NCI-H748 (cell line): Measurements from ENCODE around the gene MDM4.

Experiments
- DNase-seq: peaks from one replicate; lab custom pipeline; 2025; ENCODE audit not compliant: unreplicated experiment; lab: John Stamatoyannopoulos, UW

Gene MDM4

DNA sequence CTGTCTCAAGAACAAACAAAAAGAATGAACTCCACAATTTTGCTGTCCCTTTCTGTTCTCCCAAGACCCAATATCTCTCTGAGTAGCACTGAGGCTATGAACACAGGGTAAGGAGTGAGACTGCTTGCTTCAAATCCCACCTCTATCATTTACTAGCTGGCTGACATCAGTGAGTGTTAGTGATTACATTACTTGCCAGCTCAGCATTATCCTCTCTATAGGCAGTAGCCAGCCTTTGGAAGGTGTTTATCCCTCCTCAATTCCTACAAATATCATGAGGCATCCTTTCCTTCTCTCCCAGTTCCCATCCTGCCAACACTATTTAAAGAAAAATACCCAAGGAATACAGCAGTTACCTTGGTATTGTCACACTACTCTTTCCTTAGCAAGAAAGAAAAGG is 24.6 kb upstream of the MDM4 start:
- no peak for DNase-seq

GRCh38 chr1:204493145-204493983 is 22.8 kb upstream of the MDM4 start:
- DNase-seq = peak; percentile 46

DNA sequence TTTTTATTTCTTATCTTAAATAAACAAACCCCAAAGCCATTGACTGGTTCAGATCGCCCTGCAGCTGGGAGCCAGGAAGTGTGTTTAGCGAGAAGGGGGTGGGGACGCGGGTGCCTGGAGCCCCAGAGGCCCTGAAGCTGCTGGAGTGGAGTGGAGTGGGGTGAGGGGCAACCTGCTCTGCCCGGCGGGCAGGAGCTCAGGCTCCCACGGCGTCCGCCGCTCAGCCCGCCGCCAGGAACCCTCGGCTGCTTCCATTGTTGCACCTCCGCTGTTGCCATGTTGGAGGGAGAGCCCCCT is 22.3 kb upstream of the MDM4 start:
- peak; percentile 72 for DNase-seq

- peak; percentile 80 for DNase-seq
These were observed 21.7 kb upstream of the MDM4 start, which contains the start of gene PIK3C2B for GRCh38 chr1:204494281-204495077. Gene PIK3C2B, minus strand, starts transcription at chr1:204494805. Its CDS starts 25,003 bp downstream, at chr1:204469802.

DNA sequence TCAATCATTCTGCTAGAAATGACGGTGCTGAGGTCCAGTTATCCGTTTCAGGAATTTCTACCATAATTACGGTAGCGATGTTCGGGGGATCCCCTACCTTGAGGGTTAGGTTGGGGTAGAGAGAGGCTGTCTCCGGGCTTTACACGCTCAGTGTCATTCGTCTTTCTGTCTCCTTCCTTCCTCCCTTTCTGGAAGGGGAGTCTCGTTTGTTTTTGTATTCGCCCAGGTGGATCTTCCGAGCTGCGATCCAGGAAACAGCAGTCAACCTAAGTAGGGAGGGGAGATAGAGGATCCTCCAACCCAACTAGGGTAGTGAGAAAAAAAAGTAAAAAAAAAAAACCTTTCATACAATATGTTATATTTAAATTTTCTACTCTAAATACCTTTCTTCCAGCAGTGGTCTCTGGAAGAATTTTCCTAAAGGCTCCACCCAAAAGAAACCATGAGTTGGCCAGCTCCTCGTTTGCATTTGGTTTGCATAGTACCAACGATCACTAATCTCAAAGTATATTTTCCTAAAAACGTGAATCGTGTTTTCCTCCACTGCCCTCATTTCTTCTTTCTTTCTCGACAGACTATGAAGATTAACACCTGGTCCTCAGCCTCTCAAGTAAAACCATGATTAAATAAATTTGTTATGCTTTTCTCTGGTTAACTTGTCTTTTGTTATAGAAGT is 21.0 kb upstream of the MDM4 start:
- DNase-seq = peak; percentile 43

DNA sequence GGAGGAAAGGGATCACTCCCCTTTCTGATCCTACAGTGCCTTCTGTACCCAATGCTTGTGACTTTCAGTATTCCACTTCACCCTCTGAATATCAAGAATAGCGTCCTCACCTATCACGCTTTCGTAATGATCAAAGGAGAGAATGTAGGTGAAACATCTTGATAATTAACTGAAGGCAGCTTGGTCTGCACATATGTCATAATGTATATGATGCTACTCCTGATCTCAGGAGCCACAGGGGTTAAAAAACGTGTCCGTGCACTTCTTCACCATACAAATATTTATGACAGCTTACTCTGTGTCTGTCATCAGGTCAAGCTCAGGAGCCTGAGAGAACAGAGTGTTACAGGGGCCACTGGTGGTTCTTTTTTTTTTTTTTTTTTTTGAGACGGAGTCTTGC is 20.4 kb upstream of the MDM4 start:
- DNase-seq = no peak

DNA sequence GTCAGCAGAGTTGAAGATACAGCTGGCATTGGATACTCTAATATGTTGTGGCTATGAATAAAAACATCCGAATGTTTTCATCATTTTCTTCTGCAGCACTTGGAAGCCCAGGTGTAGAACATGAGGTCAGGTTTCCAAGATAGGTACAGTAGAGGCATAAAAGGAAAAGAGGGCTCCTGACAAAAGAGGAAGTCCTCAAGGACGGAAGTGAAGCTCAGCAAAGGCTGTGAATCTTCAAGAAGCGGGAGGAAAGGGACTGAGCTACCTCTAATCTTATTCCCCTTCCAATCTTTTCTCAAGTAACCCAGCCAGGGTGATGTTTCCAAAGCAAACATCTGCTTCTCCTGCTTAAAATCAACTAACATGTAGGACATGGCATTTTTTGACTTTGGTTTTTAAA is 17.2 kb upstream of the MDM4 start:
- no peak for DNase-seq

GRCh38 chr1:204499511-204500468 is 16.4 kb upstream of the MDM4 start:
- DNase-seq = no peak

DNA sequence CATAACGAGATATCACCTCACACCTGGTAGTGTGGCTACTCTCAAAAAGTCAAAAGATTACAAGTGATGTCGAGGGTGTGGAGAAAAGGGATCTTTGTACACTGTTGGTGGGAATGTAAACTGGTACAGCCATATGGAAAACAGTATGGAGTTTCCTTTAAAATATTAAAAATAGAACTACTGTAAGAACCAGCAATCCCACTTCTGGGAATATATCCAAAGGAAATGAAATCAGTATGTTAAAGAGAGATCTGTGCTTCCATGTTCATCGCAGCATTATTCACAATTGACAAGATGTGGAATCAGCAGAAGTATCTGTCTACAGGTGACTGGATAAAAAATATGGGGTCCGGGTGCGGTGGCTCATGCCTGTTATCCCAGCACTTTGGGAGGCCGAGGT is 14.0 kb upstream of the MDM4 start:
- DNase-seq = no peak

- DNase-seq = peak; percentile 54
These were observed 12.9 kb upstream of the MDM4 start for GRCh38 chr1:204503122-204503912.

DNA sequence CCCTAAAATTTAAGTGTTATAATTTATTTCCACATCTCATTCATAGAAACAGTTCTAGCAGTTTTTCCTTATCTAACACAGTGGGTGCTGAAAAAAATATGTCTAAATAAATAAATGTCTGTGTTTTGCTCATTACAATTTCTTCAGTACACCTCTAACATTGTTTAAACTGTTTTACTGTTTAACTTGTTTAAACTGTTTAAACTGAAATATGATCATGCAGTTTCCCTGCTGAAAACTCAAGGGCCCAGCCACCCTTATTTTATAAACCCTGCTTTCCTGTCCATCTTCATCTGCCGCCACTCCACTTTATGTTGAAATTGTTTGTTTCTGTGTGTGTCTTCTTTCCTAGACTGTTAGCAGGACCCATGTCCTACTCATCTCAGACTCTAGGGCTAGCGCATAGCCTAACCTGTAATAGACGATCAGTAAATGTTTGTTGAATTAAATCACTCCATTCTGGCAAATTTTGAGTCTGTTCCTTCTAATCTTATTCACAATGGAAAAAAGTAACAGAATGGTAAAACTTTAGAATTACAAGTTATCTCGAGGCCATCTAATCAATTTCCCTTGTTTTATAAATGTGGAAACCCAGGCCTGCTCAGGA is 12.2 kb upstream of the MDM4 start:
- DNase-seq = no peak

- DNase-seq = no peak
These were observed 10.5 kb upstream of the MDM4 start for GRCh38 chr1:204505674-204506200.

DNA sequence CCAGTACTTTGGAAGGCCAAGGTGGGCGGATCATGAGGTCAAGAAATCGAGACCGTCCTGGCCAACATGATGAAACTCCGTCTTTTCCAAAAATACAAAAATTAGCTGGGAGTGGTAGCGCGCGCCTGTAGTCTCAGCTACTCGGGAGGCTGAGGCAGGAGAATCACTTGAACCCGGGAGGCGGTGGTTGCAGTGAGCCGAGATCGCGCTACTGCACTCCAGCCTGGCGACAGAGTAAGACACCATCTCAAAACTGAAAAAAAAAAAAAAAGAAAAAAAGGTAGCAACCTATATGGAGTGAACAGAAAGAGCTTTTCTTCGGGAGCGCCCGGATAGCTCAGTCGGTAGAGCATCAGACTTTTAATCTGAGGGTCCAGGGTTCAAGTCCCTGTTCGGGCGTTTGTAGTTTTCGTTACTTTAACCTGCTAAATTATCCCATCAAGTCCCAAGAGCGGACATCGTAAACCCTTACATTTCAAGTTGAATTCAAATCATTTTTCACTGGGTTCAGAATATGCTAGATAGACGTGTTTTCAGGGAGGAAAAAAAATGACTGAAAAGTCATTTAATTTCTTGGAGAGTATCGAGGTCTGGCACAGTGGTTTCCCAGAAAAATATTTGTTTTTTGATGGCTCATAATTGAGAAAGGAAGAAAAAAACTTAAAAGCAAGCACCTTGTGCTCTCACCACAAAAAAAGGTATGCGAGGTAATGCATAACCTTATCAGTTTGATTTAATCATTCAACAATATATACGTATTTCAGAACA is 9.8 kb upstream of the MDM4 start:
- DNase-seq = peak; percentile 77

- peak; percentile 80 for DNase-seq
These were observed 9.3 kb upstream of the MDM4 start for GRCh38 chr1:204506969-204507316.

DNA sequence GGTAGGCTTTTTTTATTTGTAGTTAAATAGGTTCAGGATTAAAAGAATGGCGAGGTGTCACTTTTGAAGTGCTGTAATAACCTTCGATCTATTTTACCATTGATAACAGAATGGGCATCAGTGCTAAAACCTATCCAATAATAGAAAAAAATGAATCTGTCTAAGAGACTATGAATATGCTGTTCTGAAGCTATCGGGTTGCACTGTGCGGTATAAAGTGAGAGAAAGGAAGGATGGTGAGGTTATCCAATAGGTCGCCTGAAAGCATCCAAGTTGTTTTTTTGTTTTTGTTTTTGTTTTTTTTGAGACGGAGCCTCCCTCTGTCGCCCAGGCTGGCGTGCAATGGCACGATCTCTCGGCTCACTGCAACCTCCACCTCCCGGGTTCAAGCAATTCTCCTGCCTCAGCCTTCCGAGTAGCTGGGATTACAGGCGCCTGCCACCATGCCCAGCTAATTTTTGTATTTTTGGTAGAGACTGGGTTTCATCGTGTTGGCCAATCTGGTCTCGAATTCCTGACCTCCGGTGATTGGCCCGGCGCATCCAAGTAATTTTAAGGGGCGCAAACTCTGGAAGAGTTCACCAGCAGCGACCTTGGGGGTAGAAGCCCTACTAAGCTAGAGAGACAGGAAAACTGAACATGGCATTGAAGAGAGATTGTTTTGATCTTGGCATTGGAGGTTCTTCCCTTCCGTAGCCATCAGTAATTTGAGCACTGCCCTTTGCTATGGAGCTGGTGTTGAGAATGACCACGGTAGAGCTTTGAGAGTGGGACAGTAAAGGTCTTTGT is 8.7 kb upstream of the MDM4 start:
- DNase-seq = peak; percentile 65

GRCh38 chr1:204509186-204509635 is 7.0 kb upstream of the MDM4 start:
- peak; percentile 2 for DNase-seq

- no peak for DNase-seq
These were observed 4.8 kb upstream of the MDM4 start for GRCh38 chr1:204511366-204511765.
